ENCODE results near the gene ADGRV1.

The ADGRV1 gene

DNA sequence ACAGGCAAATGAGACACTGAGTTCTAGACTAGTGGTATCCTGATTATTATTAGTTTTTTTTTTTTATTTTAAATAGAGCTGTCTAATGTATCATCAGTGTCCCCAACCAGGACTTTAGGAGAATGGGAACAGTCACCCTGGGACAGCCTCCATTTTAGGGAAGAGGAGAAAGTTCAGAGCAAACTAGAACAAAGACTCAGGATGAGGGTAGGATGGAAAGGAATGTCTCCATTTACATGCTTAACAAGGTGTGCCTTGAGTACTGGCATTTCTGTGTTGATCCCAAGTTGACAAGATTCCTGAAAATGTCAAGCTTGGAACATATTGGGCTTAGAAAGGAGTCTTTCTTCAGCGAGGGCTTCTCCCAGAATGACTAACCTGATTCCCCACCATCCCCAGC is 601.0 kb downstream of the ADGRV1 start:
- TF ChIP-seq, protein P1, sequence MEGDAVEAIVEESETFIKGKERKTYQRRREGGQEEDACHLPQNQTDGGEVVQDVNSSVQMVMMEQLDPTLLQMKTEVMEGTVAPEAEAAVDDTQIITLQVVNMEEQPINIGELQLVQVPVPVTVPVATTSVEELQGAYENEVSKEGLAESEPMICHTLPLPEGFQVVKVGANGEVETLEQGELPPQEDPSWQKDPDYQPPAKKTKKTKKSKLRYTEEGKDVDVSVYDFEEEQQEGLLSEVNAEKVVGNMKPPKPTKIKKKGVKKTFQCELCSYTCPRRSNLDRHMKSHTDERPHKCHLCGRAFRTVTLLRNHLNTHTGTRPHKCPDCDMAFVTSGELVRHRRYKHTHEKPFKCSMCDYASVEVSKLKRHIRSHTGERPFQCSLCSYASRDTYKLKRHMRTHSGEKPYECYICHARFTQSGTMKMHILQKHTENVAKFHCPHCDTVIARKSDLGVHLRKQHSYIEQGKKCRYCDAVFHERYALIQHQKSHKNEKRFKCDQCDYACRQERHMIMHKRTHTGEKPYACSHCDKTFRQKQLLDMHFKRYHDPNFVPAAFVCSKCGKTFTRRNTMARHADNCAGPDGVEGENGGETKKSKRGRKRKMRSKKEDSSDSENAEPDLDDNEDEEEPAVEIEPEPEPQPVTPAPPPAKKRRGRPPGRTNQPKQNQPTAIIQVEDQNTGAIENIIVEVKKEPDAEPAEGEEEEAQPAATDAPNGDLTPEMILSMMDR (IDR thresholded peaks at IDR 0.05): no peak
- no peak for TF ChIP-seq ZFX (IDR thresholded peaks at IDR 0.05; ENCODE audit: borderline replicate concordance)
- H3K27ac ChIP-seq: no peak overlapping the region

DNA sequence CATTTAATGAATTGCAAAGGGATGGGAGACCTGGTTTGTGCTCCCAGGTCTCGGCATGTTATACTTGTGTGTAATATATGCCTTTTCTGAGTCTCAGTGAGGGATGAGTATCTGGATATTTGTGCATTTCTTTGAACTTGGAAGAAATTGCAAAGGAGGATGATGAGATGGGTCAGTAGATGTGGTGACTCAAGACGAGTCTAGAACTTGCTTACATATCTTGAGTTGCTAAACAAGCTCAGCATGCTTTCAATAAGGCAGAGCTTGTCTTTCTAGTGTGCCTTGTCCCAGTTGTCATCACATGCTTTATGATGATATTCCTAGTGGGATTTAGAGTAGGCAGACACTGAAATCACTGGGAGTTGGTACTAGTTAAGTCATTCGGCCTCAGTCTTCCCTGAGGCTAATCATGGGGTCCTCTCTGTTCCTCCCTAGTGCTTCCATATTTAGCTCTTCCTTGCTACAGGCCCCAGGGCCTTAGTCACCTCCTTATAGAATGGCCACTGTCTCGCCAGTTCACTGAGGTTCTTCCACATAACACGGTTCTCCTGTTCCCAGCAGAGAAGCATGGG is 602.2 kb downstream of the ADGRV1 start:
- TF ChIP-seq ZFX (IDR thresholded peaks at IDR 0.05; ENCODE audit: borderline replicate concordance): no peak
- TF ChIP-seq, protein P1 (IDR thresholded peaks at IDR 0.05): no peak
- H3K27ac ChIP-seq: no peak overlapping the region

DNA sequence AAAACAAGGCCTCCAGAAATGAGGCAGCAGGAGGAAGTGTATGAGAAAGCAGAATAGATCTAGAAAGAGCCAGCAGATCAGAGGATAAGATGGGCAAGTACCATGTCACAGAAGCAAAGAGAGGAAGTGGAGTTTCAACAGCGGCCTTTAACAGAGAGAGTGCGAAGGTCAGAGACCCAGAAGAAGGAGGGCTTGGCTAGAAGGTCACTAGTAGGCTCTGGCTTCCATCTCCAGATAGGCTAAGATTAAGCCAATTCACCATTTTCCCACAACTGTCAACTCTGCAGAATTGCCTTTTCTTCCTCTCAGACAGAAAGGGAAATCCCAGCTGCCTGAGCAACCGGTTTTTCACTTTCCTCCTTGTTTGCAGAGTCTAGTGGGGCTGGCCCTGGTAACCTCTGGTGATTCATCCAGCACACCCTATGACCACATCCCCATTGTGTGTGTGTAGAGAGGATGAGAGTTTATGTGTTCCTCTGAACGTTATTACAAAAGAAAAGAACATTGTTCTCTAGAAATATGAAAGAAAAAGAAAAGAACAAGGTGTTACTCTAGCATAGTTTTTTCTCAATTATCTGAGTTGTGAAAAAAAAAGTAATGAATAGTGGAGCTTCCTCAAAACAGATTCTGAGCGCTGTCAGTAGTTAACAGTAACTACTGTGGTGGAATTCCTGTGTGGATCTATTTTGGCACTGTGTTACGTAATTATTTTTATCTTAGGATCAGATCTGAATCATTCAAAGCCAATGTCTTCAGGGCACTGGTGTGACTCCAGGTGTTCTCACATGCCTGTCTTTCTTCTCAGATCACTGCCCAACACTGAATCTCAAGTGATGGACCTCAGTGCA is 604.2 kb downstream of the ADGRV1 start:
- H3K27ac ChIP-seq: peak overlapping the region; percentile 61
- TF ChIP-seq, protein P1 (IDR thresholded peaks at IDR 0.05): no peak
- TF ChIP-seq ZFX (IDR thresholded peaks at IDR 0.05; ENCODE audit: borderline replicate concordance): no peak

DNA sequence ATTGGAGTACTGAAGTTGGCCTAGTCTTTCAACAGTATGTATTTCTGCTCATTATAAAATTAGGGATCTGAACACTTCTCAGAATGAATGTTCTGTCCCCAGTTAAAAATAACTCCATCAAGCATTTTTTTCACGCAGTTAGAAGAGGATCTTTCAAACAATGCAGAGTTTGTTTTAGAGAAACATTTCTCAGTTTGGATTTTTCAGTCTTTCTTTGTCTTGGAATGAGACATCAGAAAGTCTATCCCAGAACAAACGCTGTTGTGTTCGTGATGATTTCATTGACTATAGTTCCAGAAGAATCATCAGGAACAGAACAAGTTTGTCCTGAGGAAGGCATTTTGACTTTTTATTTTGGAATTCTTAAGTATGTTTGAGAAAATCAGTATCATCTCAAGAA is 605.8 kb downstream of the ADGRV1 start:
- no peak overlapping the region for H3K27ac ChIP-seq
- TF ChIP-seq, protein P1 (IDR thresholded peaks at IDR 0.05): no peak
- no peak for TF ChIP-seq ZFX (IDR thresholded peaks at IDR 0.05; ENCODE audit: borderline replicate concordance)

DNA sequence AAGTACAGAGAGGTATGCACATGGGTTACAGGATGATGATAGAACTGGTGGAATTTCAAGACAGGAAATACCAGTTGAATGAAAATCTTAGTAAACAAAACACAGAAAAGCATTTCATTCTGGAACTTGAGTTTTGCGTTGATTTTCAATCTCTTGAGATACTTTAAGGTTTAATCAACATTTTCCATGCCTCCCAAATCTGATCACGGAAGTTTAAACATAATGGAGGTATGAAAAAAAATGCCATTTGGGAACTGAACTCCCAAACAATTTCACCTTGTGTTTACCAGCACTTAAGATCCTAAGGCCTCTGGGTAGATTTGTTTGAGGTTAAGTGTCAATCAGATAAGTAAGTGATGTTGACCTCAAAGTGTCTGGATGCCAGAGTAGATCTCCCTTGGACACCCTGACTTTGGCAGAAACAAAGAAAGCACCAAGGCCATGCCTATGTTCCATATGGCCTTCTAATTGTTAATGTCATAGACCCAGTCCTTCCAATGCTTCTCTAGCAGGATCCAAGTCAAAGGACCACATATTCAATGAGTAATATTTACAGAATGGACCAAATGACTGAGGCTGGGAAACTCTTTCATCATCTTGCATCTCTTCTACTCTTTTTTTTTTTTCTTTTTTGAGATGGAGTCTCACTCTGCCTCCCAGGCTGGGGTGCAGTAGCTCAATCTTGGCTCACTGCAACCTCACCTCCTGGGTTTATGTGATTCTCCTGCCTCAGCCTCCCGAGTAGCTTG is 607.6 kb downstream of the ADGRV1 start:
- H3K27ac ChIP-seq: no peak overlapping the region
- TF ChIP-seq, protein P1 (IDR thresholded peaks at IDR 0.05): no peak
- TF ChIP-seq ZFX (IDR thresholded peaks at IDR 0.05; ENCODE audit: borderline replicate concordance): no peak

DNA sequence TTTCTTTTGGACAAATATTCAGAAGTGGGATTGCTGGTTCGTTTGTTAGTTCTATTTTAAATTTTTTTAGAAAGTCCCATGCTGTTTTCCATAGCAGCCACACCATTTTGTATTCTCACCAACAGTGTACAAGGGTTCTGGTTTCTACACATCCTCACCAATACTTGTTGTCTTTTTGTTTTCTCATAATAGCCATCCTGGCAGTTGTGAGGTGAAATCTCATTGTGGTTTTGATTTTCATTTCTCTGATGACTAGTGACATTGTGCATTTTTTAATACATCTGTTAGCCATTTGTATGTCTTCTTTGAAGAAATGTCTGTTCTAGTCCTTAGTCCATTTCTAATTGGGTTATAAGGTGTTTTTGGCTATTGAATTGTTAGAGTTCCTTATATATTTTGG is 610.3 kb downstream of the ADGRV1 start:
- TF ChIP-seq ZFX (IDR thresholded peaks at IDR 0.05; ENCODE audit: borderline replicate concordance): no peak
- TF ChIP-seq, protein P1 (IDR thresholded peaks at IDR 0.05): no peak
- no peak overlapping the region for H3K27ac ChIP-seq

Measured in 22Rv1 (cell line).